GM21529 (cell line): Measurements from ENCODE around the gene HIC1.

ENCODE experiments used
- ATAC-seq: cut with Tn5 transposase; IDR thresholded peaks from one replicate; pipeline ENCODE4 v1.9.1; 2021; ENCODE audit not compliant: unreplicated experiment

HIC1 gene

GRCh38 chr17:2071455-2072281, 16.8 kb downstream of the HIC1 start:
- no peak for ATAC-seq

GRCh38 chr17:2074919-2075318, 20.0 kb downstream of the HIC1 start:
- ATAC-seq = no peak

- no peak for ATAC-seq
Measured at GRCh38 chr17:2075336-2076086, 20.6 kb downstream of the HIC1 start.

- ATAC-seq = no peak
Measured at GRCh38 chr17:2076087-2076984, 21.4 kb downstream of the HIC1 start.

- ATAC-seq = no peak
Measured at GRCh38 chr17:2077040-2077439, 22.1 kb downstream of the HIC1 start.

GRCh38 chr17:2081564-2081963, 26.7 kb downstream of the HIC1 start:
- ATAC-seq = no peak

GRCh38 chr17:2082003-2082781, 27.3 kb downstream of the HIC1 start:
- no peak for ATAC-seq

GRCh38 chr17:2083613-2084035, 28.7 kb downstream of the HIC1 start:
- peak; percentile 46 for ATAC-seq

- no peak for ATAC-seq
Measured at GRCh38 chr17:2084036-2084765, 29.3 kb downstream of the HIC1 start.

GRCh38 chr17:2084766-2085647, 30.1 kb downstream of the HIC1 start:
- no peak for ATAC-seq

GRCh38 chr17:2085648-2085949, 30.7 kb downstream of the HIC1 start:
- ATAC-seq = no peak

GRCh38 chr17:2086306-2086705, 31.4 kb downstream of the HIC1 start:
- ATAC-seq = no peak

- ATAC-seq = peak; percentile 41
Measured at GRCh38 chr17:2087597-2088211, 32.8 kb downstream of the HIC1 start.

GRCh38 chr17:2089021-2089422, 34.1 kb downstream of the HIC1 start:
- peak; percentile 21 for ATAC-seq

GRCh38 chr17:2090210-2090641, 35.3 kb downstream of the HIC1 start:
- ATAC-seq = no peak

- no peak for ATAC-seq
Measured at GRCh38 chr17:2090804-2091534, 36.1 kb downstream of the HIC1 start.

GRCh38 chr17:2092253-2092652, 37.4 kb downstream of the HIC1 start:
- no peak for ATAC-seq

- ATAC-seq = no peak
Measured at GRCh38 chr17:2093349-2093748, 38.4 kb downstream of the HIC1 start.
